SU-DHL-6 (cell line): ENCODE measurements around the gene LRRC40.

Experiments
- EZH2phosphoT487 ChIP-seq: fragments of 200-600 bp; sonication (generic), shearing (Covaris generic); conservative IDR thresholded peaks from 2 replicates; pipeline ENCODE4 v1.6.1; 2018; ENCODE audit warnings: mild to moderate bottlenecking, antibody characterized with exemption, low read length, moderate library complexity, mixed read lengths
- TF ChIP-seq, protein P1 (sequence below): fragments of 200-600 bp; sonication (generic); IDR thresholded peaks from one replicate; pipeline ENCODE4 v1.5.1; 2017; ENCODE audit warnings: antibody characterized with exemption, mild to moderate bottlenecking, low read length, moderate library complexity; ENCODE audit not compliant: insufficient read depth, poor library complexity, severe bottlenecking

DNA sequence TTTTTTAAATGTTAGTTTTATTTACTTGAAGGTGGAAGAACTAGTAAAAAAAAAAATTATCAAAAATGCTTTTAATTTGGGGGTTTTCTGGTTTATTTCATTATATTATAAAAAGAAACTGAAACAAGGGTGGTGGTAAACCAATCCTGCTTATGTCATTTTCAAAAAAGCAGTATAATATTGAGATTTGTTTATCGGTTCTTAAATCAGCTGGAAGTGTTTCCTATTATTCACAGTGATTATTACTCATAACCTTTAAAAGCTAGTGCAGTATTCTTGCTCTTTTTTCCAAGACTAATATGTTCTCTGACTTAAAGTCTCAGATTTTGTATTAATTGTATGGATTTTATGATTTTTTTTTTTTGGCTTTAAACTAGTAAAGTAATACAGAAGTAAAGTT, 5.4 kb upstream of the LRRC40 start:
- TF ChIP-seq, protein P1, sequence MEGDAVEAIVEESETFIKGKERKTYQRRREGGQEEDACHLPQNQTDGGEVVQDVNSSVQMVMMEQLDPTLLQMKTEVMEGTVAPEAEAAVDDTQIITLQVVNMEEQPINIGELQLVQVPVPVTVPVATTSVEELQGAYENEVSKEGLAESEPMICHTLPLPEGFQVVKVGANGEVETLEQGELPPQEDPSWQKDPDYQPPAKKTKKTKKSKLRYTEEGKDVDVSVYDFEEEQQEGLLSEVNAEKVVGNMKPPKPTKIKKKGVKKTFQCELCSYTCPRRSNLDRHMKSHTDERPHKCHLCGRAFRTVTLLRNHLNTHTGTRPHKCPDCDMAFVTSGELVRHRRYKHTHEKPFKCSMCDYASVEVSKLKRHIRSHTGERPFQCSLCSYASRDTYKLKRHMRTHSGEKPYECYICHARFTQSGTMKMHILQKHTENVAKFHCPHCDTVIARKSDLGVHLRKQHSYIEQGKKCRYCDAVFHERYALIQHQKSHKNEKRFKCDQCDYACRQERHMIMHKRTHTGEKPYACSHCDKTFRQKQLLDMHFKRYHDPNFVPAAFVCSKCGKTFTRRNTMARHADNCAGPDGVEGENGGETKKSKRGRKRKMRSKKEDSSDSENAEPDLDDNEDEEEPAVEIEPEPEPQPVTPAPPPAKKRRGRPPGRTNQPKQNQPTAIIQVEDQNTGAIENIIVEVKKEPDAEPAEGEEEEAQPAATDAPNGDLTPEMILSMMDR = no peak
- TF ChIP-seq EZH2phosphoT487 = no peak
